Islet of Langerhans (tissue), 1 donor: ENCODE results near the gene C5AR1.
"Not testable (repeated sequence)": the region's sequence is repeated elsewhere in the genome, so short reads cannot be mapped to it uniquely, and the experiment has no call there.

Source experiments
- FAIRE-seq: peaks from one replicate; lab custom pipeline; 2011; peaks lifted over from hg19 to GRCh38; lab: Jason Lieb, UNC

The C5AR1 gene

DNA sequence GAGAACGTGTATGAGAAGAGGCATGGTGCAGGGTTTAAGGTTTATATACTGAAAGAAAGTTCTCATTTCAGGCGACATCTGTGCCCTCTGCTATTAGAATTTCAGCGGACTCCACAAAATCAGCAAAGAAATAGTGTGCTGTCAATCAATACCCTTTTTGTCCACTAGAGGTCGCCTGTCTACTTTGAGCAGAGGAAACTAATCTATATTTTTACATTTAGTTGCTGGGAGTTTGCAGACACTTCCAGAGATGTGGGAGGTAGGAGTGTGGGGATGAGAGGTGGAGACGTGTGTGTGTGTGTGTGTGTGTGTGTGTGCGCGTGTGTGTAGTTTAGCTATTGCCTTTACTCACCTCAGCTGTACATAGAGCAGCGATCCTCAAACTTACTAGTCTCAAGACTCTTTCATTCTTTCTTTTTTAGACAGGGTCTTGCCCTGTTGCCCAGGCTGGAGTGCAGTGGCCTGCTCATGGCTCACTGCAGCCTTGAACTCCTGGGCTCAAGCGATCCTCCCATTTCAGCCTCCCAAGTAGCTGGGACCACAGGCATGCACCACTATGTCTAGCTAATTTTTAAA is 25.2 kb upstream of the C5AR1 start:
- peak; percentile 58 for FAIRE-seq

DNA sequence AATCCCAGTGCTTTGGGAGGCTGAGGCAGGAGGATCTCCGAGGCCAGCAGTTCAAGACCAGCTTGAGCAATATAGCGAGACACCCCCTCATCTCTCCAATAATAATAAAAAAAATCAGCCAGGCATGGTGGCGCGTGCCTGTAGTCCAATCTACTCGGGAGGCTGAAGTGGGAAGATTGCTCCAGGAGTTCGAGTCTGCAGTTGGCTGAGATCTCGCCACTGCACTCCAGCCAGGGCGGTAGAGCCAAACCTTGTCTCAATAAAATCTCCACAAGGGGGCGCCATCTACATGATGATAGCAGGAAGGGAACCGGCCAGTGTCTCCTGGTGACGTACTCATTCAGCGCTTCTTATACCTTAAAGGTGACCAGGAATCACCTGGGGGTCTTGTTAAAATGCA is 13.6 kb upstream of the C5AR1 start:
- peak; percentile 66 for FAIRE-seq

DNA sequence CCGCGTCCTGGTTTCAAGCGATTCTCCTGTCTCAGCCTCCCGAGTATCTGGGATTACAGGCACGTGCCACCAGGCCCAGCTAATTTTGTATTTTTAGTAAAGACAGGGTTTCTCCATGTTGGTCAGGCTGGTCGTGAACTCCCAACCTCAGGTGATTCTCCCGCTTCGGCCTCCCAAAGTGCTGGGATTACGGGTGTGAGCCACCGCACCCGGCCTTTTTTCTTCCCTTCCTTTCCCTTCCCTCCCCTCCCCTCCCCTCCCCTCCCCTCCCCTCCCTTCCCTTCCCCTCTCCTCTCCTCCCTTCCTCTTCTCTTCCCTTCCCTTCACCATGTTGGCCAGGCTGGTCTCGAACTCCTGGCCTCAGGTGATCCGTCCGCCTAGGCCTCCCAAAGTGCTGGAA is 8.8 kb upstream of the C5AR1 start:
- FAIRE-seq, result not testable (repeated sequence)

DNA sequence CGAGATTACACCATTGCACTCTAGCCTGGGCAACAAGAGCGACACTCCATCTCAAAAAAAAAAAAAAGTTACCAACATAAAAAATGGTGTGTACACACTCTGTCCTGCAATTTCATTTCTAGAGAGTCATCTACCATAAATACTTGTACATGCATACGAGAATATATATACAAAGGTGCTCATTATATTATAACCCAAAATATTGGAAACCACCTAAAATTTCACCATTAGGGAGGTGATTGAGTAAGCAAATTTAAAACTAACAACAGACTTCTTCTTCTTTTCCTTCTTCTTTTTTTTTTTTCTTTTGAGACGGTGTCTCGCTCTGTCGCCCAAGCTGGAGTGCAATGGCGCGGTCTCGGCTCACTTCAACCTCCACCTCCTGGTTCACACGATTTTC is 7.4 kb upstream of the C5AR1 start:
- no peak for FAIRE-seq

DNA sequence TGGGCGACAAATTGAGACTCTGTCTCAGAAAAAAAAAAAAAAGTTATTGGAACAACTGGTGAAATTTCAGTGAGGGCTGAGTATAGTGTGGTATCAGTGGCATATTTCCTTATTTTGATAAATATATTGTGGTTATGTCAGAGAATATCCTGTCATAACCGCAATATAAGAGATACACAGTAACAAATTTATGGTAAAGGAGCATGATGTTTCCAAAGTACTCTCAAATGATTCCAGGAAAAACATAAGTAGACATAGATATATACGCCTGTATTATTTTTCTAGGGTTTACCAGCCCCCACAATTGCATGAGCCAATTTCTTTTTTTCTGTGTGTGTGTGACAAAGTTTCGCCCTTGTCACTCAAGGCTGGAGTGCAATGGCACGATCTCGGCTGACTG is 5.7 kb upstream of the C5AR1 start:
- FAIRE-seq, result no peak

DNA sequence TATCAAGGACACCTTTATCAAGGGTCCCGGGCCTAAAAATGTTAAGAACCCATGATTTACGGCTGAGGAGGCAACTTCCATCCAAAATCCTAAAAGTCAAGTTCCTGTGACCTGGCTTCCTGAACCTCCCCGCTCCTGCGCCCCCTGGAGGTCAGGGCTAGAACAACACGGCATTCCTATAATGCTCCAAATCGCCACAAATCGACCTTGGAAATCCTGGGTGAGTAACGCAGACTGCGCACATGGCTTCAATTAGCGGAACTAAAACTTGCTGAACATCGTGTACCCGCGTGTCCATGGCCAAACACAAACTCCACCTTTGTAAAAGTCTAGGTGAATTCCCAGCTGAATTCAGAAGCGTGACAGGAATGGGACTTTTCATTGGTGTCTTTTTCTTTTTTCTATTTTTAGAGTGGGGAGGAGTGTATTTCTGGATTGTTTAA is 4.3 kb upstream of the C5AR1 start:
- peak; percentile 24 for FAIRE-seq

DNA sequence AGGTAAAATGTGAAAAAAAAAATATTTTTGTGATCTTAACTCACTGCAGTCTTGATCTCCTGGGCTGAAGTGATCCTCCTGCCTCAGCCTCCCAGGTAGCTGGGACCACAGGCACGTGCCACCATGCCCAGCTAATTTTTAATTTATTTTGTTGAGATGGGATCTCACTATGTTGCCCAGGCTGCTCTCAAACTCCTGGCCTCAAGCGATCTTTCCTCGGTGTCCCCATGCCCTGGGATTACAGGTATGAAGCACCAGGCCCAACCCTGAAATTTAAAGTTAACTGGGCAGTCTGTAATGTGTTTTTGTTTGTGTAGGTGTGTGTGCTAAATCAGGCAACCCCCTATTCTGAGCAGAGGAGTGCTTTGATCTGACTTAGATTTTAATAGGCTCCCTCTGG is 3.4 kb upstream of the C5AR1 start:
- FAIRE-seq, result no peak

DNA sequence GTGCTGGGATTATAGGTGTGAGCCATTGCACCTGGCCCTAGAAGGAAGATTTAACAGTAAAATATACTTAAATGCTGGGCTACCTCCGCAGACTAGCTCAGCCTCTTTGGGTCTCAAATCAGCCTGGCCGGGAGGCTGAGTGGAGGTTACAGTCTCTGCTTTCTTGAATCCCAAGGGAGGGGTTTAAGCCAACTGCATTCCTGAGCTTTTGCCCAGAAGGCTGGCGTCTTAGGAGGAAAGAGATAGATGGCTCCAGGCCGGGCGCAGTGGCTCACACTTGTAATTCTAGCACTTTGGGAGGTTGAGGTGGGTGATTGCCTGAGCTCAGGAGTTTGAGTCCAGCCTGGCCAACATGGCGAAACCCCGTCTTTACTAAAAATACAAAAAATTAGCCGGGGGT is 623 bp upstream of the C5AR1 start:
- no peak for FAIRE-seq

DNA sequence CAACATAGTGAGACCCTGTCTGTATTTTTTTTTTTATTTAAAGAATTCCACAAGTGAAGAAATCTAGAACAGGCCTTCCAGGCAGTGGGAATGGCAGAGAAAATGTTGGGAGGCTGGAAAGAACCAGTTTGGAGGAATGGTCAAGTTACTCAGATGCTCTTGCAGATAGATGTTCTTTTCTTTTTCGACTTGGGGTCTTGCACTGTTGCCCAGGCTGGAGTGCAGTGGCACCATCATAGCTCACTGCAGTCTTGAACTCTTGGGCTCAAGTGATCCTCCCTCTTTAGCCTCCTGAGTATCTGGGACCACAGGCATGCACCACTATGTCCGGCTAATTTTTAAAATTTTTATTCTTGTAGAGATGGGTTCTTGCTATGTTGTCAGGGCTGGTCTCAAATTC is 662 bp downstream of the C5AR1 start:
- no peak for FAIRE-seq

DNA sequence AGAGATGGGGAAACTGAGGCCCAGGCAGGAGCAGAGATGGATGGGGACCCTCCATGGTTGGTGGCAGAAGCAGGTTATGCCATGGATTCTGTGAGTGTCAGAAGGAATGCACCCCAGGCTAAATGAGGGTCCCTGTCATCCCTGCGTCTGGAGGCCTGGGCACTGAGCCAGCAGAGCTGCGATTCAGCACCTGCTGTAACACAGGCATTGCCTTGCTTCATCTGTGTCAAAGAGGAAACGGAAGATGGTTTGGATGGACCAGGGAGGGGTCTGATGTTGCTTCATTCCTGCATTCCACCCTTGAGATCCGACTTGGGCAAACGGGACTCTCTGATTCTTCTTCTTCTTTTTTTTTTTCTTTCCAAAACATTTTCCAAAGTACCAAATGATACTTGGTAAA is 1.2 kb downstream of the C5AR1 start:
- no peak for FAIRE-seq

DNA sequence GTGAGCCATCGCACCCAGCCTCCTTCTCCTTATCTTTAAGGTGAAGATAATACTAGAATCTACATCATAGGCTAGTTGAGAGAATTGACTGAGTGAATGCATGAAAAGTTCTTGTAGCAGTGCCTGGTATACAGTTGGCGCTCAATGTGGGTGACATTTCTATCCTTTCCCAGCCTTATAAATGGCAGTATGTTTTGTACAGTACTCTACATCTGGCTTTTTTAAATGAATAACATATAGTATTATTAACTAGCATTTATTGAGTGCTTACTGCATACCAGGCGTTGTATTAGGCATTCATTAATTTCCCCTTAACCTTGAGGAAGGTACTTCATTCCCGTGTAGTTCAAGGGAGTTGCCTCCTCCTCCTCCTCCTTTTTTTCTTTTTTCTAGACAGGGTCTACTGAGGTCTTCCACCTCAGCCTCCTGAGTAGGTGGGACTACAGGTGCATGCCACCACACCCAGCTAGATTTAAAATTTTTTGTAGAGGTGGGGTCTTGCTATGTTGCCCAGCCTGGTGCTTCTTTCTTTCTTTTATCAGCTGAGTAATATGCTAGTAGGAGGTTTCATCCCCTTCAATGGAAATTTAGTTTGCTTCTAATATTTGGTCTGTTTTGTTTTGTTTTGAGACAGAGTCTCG is 2.8 kb downstream of the C5AR1 start:
- FAIRE-seq, result no peak

DNA sequence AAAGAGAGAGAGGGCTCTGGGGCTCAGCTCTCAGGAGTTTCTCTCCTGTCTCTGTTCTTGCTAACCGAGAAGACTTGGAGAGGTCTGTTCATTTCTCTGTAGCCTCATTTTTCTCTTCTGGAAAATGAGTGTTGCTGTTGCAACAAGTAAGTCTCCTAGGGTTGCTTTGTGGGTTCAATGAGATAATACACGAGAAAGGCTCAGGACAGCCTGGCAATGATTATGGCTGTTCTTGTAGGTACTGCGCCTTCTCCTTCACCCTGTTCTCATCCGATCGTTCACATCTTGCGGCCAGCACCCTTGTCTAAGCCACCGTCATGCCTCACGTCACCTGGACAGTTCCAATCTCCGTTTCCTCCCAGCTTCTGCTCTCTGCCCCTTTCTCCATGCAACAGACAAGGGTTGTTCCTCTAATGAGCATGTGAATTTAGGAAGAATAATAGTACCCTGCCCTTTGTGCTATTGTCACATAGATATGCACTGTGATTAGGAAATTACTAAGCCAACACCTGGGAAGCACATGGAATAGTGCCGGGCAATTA is 4.2 kb downstream of the C5AR1 start:
- no peak for FAIRE-seq

DNA sequence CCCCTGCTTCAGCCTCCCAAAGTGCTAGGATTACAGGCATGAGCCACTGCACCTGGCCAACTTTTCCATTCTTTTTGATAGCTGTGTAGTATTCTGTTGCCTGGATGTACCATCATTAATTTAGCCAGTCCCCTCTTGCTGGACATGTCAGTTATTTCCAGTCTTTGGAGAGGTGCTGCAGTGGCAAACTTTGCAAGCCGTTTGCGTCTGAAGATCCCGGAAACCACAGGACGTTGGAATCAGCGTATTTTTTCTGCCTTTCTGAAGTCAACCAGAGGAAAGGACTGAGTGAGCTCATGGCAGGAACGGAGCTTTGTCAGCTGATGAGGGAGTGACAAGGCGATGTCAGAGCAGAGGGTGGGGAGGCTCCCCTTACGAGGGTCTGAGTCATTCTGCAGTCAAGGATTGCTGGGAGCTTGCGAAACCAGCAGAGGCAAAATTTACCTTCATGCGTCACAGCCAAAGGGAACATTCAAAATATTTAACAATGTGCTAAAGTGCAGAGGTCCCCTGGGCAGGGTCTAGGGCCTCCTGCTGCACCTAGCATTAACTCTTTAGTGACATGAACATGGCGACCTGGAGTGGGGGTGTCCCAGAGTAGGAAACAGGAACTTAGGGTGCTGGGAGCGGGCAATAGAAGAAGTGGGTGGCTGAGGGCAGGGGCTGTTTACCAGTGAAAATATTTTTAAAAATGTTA is 5.6 kb downstream of the C5AR1 start:
- no peak for FAIRE-seq

DNA sequence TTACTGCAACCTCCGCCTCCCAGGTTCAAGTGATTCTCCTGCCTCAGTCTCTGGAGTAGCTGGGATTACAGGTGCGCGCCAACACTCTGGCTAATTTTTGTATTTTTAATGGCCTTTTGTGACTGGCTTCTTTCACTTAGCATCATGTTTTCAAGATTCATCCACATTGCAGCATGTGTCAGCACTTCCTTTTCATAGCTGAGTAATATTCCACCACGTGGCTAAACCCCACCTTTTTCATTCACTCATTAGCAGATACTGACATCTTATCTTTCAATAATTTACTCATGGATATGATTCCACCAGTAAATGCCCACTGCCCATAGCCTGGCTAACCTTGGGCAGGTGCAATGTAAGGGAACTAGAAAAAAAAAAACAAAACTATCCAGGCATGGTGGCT is 6.9 kb downstream of the C5AR1 start:
- FAIRE-seq, result no peak

DNA sequence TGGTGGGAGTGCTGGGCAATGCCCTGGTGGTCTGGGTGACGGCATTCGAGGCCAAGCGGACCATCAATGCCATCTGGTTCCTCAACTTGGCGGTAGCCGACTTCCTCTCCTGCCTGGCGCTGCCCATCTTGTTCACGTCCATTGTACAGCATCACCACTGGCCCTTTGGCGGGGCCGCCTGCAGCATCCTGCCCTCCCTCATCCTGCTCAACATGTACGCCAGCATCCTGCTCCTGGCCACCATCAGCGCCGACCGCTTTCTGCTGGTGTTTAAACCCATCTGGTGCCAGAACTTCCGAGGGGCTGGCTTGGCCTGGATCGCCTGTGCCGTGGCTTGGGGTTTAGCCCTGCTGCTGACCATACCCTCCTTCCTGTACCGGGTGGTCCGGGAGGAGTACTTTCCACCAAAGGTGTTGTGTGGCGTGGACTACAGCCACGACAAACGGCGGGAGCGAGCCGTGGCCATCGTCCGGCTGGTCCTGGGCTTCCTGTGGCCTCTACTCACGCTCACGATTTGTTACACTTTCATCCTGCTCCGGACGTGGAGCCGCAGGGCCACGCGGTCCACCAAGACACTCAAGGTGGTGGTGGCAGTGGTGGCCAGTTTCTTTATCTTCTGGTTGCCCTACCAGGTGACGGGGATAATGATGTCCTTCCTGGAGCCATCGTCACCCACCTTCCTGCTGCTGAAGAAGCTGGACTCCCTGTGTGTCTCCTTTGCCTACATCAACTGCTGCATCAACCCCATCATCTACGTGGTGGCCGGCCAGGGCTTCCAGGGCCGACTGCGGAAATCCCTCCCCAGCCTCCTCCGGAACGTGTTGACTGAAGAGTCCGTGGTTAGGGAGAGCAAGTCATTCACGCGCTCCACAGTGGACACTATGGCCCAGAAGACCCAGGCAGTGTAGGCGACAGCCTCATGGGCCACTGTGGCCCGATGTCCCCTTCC is 10.5 kb downstream of the C5AR1 start:
- FAIRE-seq, result no peak

DNA sequence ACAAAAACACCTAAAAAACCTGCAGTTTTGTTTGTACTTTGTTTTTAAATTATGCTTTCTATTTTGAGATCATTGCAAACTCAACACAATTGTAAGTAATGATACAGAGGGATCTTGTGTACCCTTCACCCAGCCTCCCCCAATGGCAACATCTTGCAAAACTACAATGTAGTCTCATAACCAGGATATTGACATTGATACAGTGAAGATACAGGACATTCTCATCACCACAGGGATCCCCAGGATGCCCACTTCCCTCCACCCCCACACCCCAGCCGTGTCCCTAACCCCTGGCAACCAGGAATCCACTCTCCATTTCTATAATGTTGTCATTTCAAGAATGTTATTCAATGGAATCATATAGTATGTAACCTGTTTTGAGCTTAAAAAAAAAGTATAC is 12.0 kb downstream of the C5AR1 start:
- no peak for FAIRE-seq

DNA sequence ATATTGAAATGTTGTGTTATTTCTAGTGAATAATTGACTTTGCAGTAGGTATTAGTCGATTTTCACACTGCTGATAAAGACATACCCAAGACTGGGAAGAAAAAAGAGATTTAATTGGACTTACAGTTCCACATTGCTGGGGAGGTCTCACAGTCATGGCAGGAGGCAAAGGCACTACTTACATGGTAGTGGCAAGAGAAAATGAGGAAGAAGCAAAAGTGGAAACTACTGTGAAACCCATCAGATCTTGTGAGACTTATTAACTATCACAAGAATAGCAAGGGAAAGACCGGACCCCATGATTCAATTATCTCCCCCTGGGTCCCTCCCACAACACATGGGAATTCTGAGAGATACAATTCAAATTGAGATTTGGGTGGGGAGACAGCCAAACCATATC is 12.4 kb downstream of the C5AR1 start:
- FAIRE-seq, result no peak

DNA sequence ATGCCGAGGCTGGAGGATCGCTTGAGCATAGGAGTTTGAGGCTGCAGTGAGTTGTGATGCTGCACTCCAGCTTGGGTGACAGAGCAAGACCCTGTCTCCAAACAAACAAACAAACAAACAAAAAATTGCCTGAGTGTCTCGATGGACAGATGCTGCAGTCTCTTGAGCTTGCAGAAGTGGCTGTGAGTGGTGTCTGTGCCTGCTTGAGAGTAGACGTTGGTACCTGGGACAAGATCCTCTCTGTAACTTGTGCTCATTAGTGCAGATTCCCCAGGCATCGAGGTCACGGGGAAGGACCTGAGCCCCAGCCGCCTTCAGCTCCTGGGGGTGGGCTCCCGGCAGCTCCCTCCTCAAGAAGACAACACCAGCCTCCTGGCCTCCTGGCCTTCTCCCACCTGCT is 13.7 kb downstream of the C5AR1 start:
- no peak for FAIRE-seq

DNA sequence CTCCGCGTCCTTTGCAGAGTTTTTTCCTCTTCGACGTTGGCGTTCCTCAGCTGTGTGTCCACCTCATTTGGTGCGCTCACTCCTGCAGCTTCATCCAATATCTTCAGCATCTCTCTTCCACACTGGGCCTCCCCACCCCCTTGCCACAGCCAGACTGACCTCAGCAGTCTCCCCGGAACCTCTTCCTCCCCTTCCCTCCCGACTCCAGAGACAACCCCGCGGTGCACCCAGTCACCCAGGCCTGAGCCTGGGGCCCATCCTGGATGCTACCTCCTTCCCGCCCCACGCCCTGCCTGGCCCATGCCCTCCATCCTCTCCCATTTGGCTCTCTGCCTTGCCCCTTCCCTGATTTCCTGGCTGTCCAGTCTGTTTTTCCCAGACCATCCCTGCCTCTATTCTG is 14.2 kb downstream of the C5AR1 start:
- FAIRE-seq, result no peak

DNA sequence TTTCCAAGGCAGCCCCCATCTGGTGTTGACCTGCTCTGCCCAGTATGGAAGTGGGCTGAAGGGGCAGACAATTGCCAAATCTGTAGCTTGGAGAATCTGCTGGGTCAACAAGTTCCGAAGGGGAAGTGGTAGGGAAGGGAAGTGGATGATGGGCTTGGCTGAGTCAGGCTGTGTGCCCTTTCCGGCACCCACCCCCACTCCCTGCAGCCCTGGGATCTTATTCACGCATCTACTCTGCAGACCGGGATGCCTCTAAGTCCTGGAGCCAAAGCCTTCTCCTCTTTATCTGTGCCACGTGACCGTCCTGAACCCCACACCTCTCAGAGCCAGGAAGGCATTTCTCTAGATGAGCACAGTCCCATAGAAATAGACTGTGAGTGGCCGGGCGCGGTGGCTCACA is 14.8 kb downstream of the C5AR1 start:
- FAIRE-seq, result no peak

DNA sequence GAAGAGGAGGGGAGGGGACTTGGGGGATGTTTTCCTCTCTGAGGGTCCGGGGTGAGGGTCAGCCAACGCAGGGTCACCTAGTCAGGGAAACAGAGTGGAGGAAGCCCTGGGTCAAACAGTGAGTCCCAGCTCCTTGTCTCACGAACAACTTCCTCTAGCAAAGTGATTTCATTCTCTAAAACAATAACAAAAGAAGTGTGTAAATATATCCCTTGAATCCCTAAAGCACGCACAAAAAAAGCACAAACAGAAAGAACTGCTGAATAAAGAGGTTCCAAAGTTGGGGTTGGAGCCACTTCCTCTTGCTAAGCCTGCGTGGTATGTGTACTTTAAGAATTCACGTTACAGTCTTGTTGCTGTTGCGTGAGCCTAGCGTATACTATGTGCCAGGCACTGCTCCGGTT is 20.8 kb downstream of the C5AR1 start:
- FAIRE-seq, result no peak

DNA sequence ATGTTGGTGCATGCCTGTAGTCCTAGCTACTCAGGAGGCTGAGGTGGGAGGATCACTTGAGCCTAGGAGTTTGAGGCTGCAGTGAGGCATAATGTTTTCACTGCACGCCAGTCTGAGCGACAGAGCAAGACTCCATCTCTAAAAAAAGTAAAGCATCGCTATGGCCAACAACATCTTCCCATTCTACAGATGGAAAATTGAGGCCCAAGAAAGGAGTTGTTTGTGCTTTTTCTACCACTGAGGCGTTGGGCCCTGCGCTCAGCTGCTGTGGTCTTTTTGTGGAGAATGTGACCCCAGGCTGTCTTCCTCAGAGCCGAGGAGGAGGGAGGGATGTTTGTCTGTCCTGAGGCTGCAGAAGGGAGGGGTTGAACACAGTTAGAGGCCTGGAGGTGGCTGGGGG is 21.8 kb downstream of the C5AR1 start:
- no peak for FAIRE-seq
